IMR-90 (cell line): ENCODE results near the gene FOXN3. TPM values are rescaled to one million over a fixed set of nuclear protein-coding genes. Genes with fewer than 3 reads are reported as not detected.

Experiments used
- ATAC-seq: fragments of 200-7000 bp; cut with Tn5 transposase; 2 replicates; pipeline ENCODE4 v1.9.1; 2020; ENCODE audit warnings: low read depth, mild to moderate bottlenecking, moderate library complexity
- BruUV-seq: library from RNA; stranded (reverse); fragments of 400-500 nt; replicated peaks from 2 replicates; lab custom pipeline; 2021; lab: Mats Ljungman, UMichigan
- CTCF ChIA-PET: fragments of 300-600 bp; formaldehyde crosslinking; extraction: SDS; loops from one replicate; lab custom pipeline; 2021; ENCODE audit warnings: antibody characterized with exemption; lab: Yijun Ruan, JAX
- POLR2A ChIA-PET: fragments of 300-600 bp; sonication (Branson Sonifier 250); formaldehyde crosslinking; loops from one replicate; lab custom pipeline; 2022; ENCODE audit warnings: antibody characterized with exemption; ENCODE audit not compliant: unreplicated experiment; lab: Charles Lee
- DNase-seq: peaks from one replicate; pipeline ENCODE4 v3.0.0; 2013
- H2AFZ ChIP-seq: replicated peaks from 2 replicates; pipeline ENCODE3; 2013; ENCODE audit warnings: low read length, mild to moderate bottlenecking; ENCODE audit not compliant: poor library complexity
- H2AK5ac ChIP-seq: 2 replicates; pipeline ENCODE4 v1.6.1; 2013; ENCODE audit warnings: low read depth, low read length, inconsistent platforms
- H2AK9ac ChIP-seq: replicated peaks from 2 replicates; pipeline ENCODE3; 2013; ENCODE audit warnings: mild to moderate bottlenecking, low read depth, low read length, moderate library complexity; ENCODE audit not compliant: poor library complexity
- H2BK120ac ChIP-seq: 2 replicates; pipeline ENCODE4 v1.6.1; 2013; ENCODE audit warnings: low read depth, low read length, inconsistent platforms
- H2BK15ac ChIP-seq: 3 replicates; pipeline ENCODE4 v1.6.1; 2013; ENCODE audit warnings: low read depth, low read length, inconsistent platforms
- H2BK20ac ChIP-seq: 2 replicates; pipeline ENCODE4 v1.6.1; 2013; ENCODE audit warnings: low read depth, mild to moderate bottlenecking, inconsistent platforms, low read length, moderate library complexity
- H2BK5ac ChIP-seq: 2 replicates; pipeline ENCODE4 v1.6.1; 2013; ENCODE audit warnings: mild to moderate bottlenecking, low read depth, low read length, inconsistent platforms; ENCODE audit not compliant: poor library complexity, severe bottlenecking
- H3K14ac ChIP-seq: replicated peaks from 2 replicates; pipeline ENCODE4 v1.6.1; 2013; ENCODE audit warnings: low read depth, low read length, inconsistent platforms
- H3K18ac ChIP-seq: 2 replicates; pipeline ENCODE4 v1.6.1; 2013; ENCODE audit warnings: low read depth, low read length, control low read depth
- H3K23ac ChIP-seq: 2 replicates; pipeline ENCODE4 v1.6.1; 2013; ENCODE audit warnings: low read depth, low read length, inconsistent platforms
- H3K27ac ChIP-seq: 2 replicates; pipeline ENCODE4 v1.5.1; 2013; ENCODE audit warnings: mild to moderate bottlenecking, control low read depth, low read length; ENCODE audit not compliant: insufficient read depth
- H3K27me3 ChIP-seq: 2 replicates; pipeline ENCODE4 v1.6.1; 2013; ENCODE audit warnings: low read length; ENCODE audit not compliant: control insufficient read depth, insufficient read depth
- H3K36me3 ChIP-seq: 2 replicates; pipeline ENCODE4 v1.6.1; 2013; ENCODE audit warnings: low read length, mixed read lengths; ENCODE audit not compliant: control insufficient read depth, insufficient read depth
- H3K4ac ChIP-seq: 2 replicates; pipeline ENCODE4 v1.6.1; 2013; ENCODE audit warnings: low read depth, low read length, inconsistent platforms
- H3K4me1 ChIP-seq: 2 replicates; pipeline ENCODE4 v1.6.1; 2013; ENCODE audit warnings: low read length, mixed read lengths; ENCODE audit not compliant: control insufficient read depth, insufficient read depth
- H3K4me2 ChIP-seq: 2 replicates; pipeline ENCODE4 v1.6.1; 2013; ENCODE audit warnings: low read depth, mild to moderate bottlenecking, control low read depth, low read length, moderate library complexity
- H3K4me3 ChIP-seq: 2 replicates; pipeline ENCODE4 v1.5.1; 2013; ENCODE audit warnings: low read depth, mild to moderate bottlenecking, control low read depth, low read length, moderate library complexity; ENCODE audit not compliant: insufficient read depth
- H3K56ac ChIP-seq: 2 replicates; pipeline ENCODE4 v1.6.1; 2013; ENCODE audit warnings: low read length, inconsistent platforms; ENCODE audit not compliant: insufficient read depth; ENCODE audit errors: extremely low read depth
- H3K79me1 ChIP-seq, 2 experiments: 2 replicates each; pipeline ENCODE4 v1.6.1; 2013; ENCODE audit warnings: low read length in 2 of 2, inconsistent platforms in 1 of 2, low read depth in 1 of 2
- H3K9ac ChIP-seq: 2 replicates; pipeline ENCODE4 v1.6.1; 2013; ENCODE audit warnings: low read depth, low read length, control low read depth
- H3K9me1 ChIP-seq: 2 replicates; pipeline ENCODE4 v1.6.1; 2013; ENCODE audit warnings: low read length, inconsistent platforms; ENCODE audit not compliant: insufficient read depth
- H3K9me3 ChIP-seq: 2 replicates; pipeline ENCODE4 v1.6.1; 2013; ENCODE audit warnings: low read length; ENCODE audit not compliant: control insufficient read depth, insufficient read depth
- H4K20me1 ChIP-seq: 2 replicates; pipeline ENCODE4 v1.6.1; 2013; ENCODE audit warnings: low read length, inconsistent platforms; ENCODE audit not compliant: insufficient read depth
- H4K5ac ChIP-seq: 2 replicates; pipeline ENCODE4 v1.6.1; 2013; ENCODE audit warnings: mild to moderate bottlenecking, low read depth, low read length, control low read depth
- H4K8ac ChIP-seq, 2 experiments: 2 replicates each; pipeline ENCODE4 v1.6.1; 2013; ENCODE audit warnings: low read depth in 2 of 2, low read length in 2 of 2, control low read depth in 1 of 2, inconsistent platforms in 1 of 2
- H4K91ac ChIP-seq: 2 replicates; pipeline ENCODE4 v1.6.1; 2013; ENCODE audit warnings: low read depth, low read length, inconsistent platforms; ENCODE audit not compliant: insufficient read depth
- FOS ChIP-seq: fragments of 150-350 bp; IDR thresholded peaks from 2 replicates; pipeline ENCODE4 v1.6.1; 2016; ENCODE audit warnings: low read depth, low read length
- MXI1 ChIP-seq: IDR thresholded peaks from 2 replicates; pipeline ENCODE4 v1.6.1; 2012; ENCODE audit warnings: low read depth, mild to moderate bottlenecking, low read length, moderate library complexity, borderline replicate concordance
- RCOR1 ChIP-seq: IDR thresholded peaks from 2 replicates; pipeline ENCODE4 v1.6.1; 2012; ENCODE audit warnings: mild to moderate bottlenecking, low read length, improper control_type of control experiment; ENCODE audit not compliant: insufficient replicate concordance
- RFX5 ChIP-seq: IDR thresholded peaks from 2 replicates; pipeline ENCODE4 v1.8.0; 2012; ENCODE audit warnings: low read depth, mild to moderate bottlenecking, low read length, moderate library complexity
- WGBS, 2 experiments: methylation state at CpG; one replicate each; pipeline versions ENCODE4 v1.1.5 to v1.1.7; 2013; ENCODE audit warnings: missing lambda C conversion rate in 2 of 2; ENCODE audit not compliant: insufficient read length in 1 of 2; ENCODE audit errors: extremely low coverage in 2 of 2; 5-methylcytosine and 5-hydroxymethylcytosine counted together
- dilution Hi-C: fragments of 300-500 bp; cut with HindIII; formaldehyde crosslinking; loops from one replicate; pipeline ENCODE4 v1.14.3; 2018; ENCODE audit warnings: low sequenced_read_pairs; ENCODE audit not compliant: unreplicated experiment
- in situ Hi-C: fragments of 300-500 bp; cut with MboI; formaldehyde crosslinking; loops from 3 replicates; pipeline ENCODE4 v1.14.3; 2019; ENCODE audit warnings: low sequenced_read_pairs, inconsistent platforms, mixed read lengths
- intact Hi-C: fragments of 100-400 bp; cut with micrococcal nuclease; formaldehyde crosslinking; loops from 2 replicates; pipeline ENCODE4 v1.10.0; 2022
- polyA plus RNA-seq, 3 experiments: library from polyadenylated mRNA; depleted of rRNA; stranded (reverse); fragments of >200 nt; gene quantifications; 2 replicates each; pipeline ENCODE4 v1.2.3, GENCODE V29; 2012; ENCODE audit warnings: low replicate concordance in 1 of 3
- total RNA-seq: library from RNA; depleted of rRNA; stranded (reverse); fragments of >200 nt; gene quantifications from 2 replicates; pipeline ENCODE4 v1.2.3, GENCODE V29; 2012

Gene FOXN3
- total and polyA plus RNA-seq, 2 of the 4 experiments (the other 2 are of a cell fraction) = 22.6 to 33.7 TPM

DNA sequence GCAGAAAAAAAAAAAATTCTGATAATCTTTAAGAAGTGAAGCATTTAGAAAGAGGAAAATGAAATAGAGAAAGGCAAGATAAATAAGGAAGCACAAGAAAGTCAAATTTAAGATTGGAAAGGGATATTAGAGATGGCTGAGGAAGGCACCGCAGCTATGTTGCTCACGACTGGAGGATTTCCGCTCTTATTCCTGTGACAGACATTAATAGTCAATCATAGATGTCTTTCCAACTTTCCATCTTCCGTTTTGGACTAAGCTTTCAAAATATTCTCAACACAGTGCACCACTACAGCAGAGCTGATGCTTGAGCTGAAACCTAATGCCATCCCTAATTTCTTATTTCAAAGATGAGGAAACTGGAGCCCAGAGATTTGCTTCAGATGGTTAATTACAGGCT lies 290.6 kb downstream of the FOXN3 start:
- Histone ChIP-seq H4K20me1 (no peaks in the 10 kb centered on the region), H3K27me3 (peaks cover 12% of the 10 kb centered on the region), H2AFZ (no peak overlapping the region), H4K91ac (no peak overlapping the region), H3K9me3 (no peaks in the 10 kb centered on the region), H2BK5ac (no peak overlapping the region), H4K5ac (no peak overlapping the region), H2BK20ac (no peak overlapping the region), H3K9me1 (no peaks in the 10 kb centered on the region), H2BK120ac (no peak overlapping the region), H3K4me1 (no peaks in the 10 kb centered on the region), H4K8ac (no peak overlapping the region), H3K4ac (no peak overlapping the region), H2BK15ac (no peak overlapping the region), H3K79me1 (no peaks in the 10 kb centered on the region), H3K27ac (no peak overlapping the region), H3K36me3 (no peaks in the 10 kb centered on the region), H3K18ac (no peak overlapping the region), H3K23ac (no peak overlapping the region), H2AK9ac (no peak overlapping the region), H3K56ac (no peak overlapping the region), H3K14ac (no peak overlapping the region), H2AK5ac (no peak overlapping the region), H3K4me3 (no peak overlapping the region), H3K4me2 (no peak overlapping the region), H3K9ac (no peak overlapping the region)
- BruUV-seq = no TSS peak
- ChIA-PET CTCF (no interaction called here), POLR2A (no interaction called here)
- WGBS, 2 experiments = no CpG with 5 or more reads among the region's 4 CpGs
- in situ Hi-C loops = no loop called here
- intact Hi-C loops = no loop called here
- DNase-seq (no peak), ATAC-seq (no peak)
- dilution Hi-C loops = no loop called here
- no peak for TF ChIP-seq RFX5
- no peak for TF ChIP-seq MXI1
- no peak for TF ChIP-seq FOS
- no peak for TF ChIP-seq RCOR1
